ENCODE measurements around the gene APOL6.

APOL6 gene

DNA sequence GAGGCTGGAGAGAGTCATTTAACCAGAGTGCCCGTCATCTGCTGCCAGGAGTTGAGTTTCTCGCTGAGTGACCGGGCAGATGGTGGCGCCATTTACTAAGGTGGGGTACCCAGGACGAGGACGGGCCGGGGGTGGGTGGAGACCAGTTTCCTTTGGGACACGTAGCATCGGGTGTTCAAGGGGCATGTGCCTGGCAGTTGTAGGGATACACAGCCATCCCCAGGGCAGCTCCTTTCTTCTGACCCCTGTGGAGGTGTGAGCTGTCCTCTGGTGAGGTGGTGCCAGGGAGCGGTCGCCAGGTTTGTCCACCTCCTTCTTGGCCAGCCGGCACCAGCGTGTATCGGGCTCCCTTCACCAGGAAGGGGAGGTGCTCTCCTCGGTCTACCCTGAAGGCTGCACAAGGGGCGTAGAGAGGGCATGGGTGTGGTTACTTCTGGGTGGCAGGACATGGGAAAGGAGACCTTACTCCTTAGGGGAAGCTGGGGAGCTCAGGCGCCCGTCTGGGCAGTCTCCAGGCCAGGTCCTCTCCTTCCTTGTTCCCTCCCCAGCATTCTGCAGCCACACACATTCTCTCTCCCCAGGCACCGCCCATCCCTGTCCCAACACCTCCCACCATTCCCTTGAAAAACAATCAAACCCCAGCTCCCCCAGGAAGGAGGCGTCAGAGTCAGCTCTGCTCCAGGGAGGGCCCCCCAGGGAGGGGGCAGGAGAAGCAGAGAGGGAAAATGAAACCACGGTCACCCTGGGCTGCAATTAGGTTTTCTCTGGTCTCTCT lies 20.8 kb upstream of the APOL6 start:
- Histone ChIP-seq H4K8ac (ENCODE audit: low read depth, low read length) (peak overlapping the region; percentile 44), H2BK5ac (ENCODE audit: low read depth, low read length, poor library complexity) (peak overlapping the region; percentile 8), H4K12ac (ENCODE audit: low read depth, low read length) (peak overlapping the region; percentile 9), H4K91ac (ENCODE audit: low read depth, low read length) (peak overlapping the region; percentile 28), H2BK12ac (ENCODE audit: low read length) (peak overlapping the region; percentile 28), H3K18ac (ENCODE audit: low read length) (peak overlapping the region; percentile 44), H3K9me3 (ENCODE audit: insufficient read depth, low read depth, low read length) (no peaks in the 10 kb centered on the region), H3K4me1 (ENCODE audit: control insufficient read depth in 1 of 2, insufficient read depth in 2 of 2, low read length in 2 of 2) (peaks cover 6 to 7% of the 10 kb centered on the region in 2 experiments), H3K79me2 (ENCODE audit: control insufficient read depth, insufficient read depth, low read length, poor library complexity) (no peaks in the 10 kb centered on the region), H3K36me3 (ENCODE audit: control insufficient read depth in 1 of 2, insufficient read depth in 2 of 2, low read length in 2 of 2) (no peaks in the 10 kb centered on the region), H3K27me3 (ENCODE audit: insufficient read depth, low read length) (no peaks in the 10 kb centered on the region), H3K23ac (ENCODE audit: low read length) (no peak overlapping the region), H2BK120ac (ENCODE audit: insufficient read depth, low read length, poor library complexity) (peak overlapping the region; percentile 43), H3K4ac (ENCODE audit: low read depth, low read length) (no peak overlapping the region), H2AK5ac (ENCODE audit: low read length) (no peak overlapping the region), H3K4me3 (ENCODE audit: low read depth, low read length) (peak overlapping the region; percentile 64), H3K79me1 (ENCODE audit: low read length) (peaks cover 8% of the 10 kb centered on the region), H3K14ac (ENCODE audit: low read length) (peak overlapping the region; percentile 7), H2AFZ (ENCODE audit: insufficient read depth, low read length, poor library complexity) (peak overlapping the region; percentile 72), H3K27ac (ENCODE audit: low read depth, low read length) (no peak overlapping the region), H3K9ac (ENCODE audit: low read length) (no peak overlapping the region), H3K4me2 (ENCODE audit: low read length) (peak overlapping the region; percentile 70)
- WGBS (ENCODE audit: extremely low coverage, insufficient coverage, insufficient read length): no CpG with 5 or more reads among the region's 21 CpGs
- DNase-seq: peak; percentile 47 to 62

- H3K4me1 ChIP-seq (ENCODE audit: control insufficient read depth in 1 of 2, insufficient read depth in 2 of 2, low read length in 2 of 2): peaks cover 6 to 7% of the 10 kb centered on the region in 2 experiments
- no peaks in the 10 kb centered on the region for H3K27me3 ChIP-seq (ENCODE audit: insufficient read depth, low read length)
- H2AK5ac ChIP-seq (ENCODE audit: low read length): peak overlapping the region; percentile 32
- no peak overlapping the region for H3K23ac ChIP-seq (ENCODE audit: low read length)
- H2BK5ac ChIP-seq (ENCODE audit: low read depth, low read length, poor library complexity): no peak overlapping the region
- H3K36me3 ChIP-seq (ENCODE audit: control insufficient read depth in 1 of 2, insufficient read depth in 2 of 2, low read length in 2 of 2): no peaks in the 10 kb centered on the region
- H3K14ac ChIP-seq (ENCODE audit: low read length): no peak overlapping the region
- no peak overlapping the region for H3K4ac ChIP-seq (ENCODE audit: low read depth, low read length)
- peaks cover 4% of the 10 kb centered on the region for H3K9me3 ChIP-seq (ENCODE audit: insufficient read depth, low read depth, low read length)
- no peak overlapping the region for H3K4me3 ChIP-seq (ENCODE audit: low read depth, low read length)
- no peak overlapping the region for H3K27ac ChIP-seq (ENCODE audit: low read depth, low read length)
- peak overlapping the region; percentile 8 for H4K91ac ChIP-seq (ENCODE audit: low read depth, low read length)
- no peak overlapping the region for H2BK12ac ChIP-seq (ENCODE audit: low read length)
- H2AFZ ChIP-seq (ENCODE audit: insufficient read depth, low read length, poor library complexity): no peak overlapping the region
- WGBS (ENCODE audit: extremely low coverage, insufficient coverage, insufficient read length): no CpG with 5 or more reads among the region's 3 CpGs
- H3K9ac ChIP-seq (ENCODE audit: low read length): no peak overlapping the region
- H3K4me2 ChIP-seq (ENCODE audit: low read length): no peak overlapping the region
- H2BK120ac ChIP-seq (ENCODE audit: insufficient read depth, low read length, poor library complexity): no peak overlapping the region
- no peak overlapping the region for H4K12ac ChIP-seq (ENCODE audit: low read depth, low read length)
- peaks cover 8% of the 10 kb centered on the region for H3K79me1 ChIP-seq (ENCODE audit: low read length)
- no peak overlapping the region for H4K8ac ChIP-seq (ENCODE audit: low read depth, low read length)
- no peak overlapping the region for H3K18ac ChIP-seq (ENCODE audit: low read length)
- no peaks in the 10 kb centered on the region for H3K79me2 ChIP-seq (ENCODE audit: control insufficient read depth, insufficient read depth, low read length, poor library complexity)
- no peak for DNase-seq
Observed at GRCh38 chr22:35628732-35629131, 19.5 kb upstream of the APOL6 start.

DNA sequence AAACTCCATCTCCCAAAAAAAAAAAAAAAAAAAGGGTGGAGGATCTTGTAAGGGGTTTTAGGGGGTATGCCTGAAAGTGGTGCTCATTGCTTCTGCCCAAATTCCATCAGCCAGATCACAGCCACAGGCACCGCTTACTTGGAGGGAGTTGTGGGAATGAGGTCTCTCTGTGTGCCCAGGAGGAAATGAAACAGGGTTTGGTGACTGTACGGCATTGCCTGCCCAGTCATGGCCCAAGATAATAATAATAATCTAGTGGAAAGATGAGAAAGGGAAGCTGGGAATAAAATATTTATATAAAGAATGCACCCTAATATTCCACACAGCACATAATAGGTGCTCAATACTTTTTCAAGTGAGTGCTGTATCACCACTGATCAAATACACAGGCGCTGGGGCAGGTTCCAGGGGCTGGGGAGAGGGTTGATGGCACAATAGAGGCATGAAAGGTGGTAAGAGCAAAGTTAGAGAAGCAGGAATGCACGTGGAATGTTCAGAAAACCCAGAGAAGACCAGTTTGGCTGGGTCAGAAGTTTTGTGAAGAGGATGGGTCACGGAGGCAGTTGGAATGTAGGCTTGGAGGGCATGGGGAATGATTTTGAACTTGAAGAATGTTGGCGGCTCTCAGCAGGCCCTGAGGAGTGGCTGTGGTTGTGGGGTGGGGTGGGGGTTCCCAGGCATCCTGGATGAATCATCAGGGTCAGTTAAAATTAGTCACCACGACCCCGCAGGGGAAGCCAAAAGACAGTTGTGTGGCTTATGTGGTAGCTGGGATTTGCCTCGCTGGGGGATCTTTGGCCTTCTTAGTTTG lies 18.6 kb upstream of the APOL6 start:
- Histone ChIP-seq H3K9me3 (ENCODE audit: insufficient read depth, low read depth, low read length) (peaks cover 4% of the 10 kb centered on the region), H3K23ac (ENCODE audit: low read length) (no peak overlapping the region), H3K4me3 (ENCODE audit: low read depth, low read length) (no peak overlapping the region), H3K27ac (ENCODE audit: low read depth, low read length) (no peak overlapping the region), H3K79me1 (ENCODE audit: low read length) (peaks cover 8% of the 10 kb centered on the region), H2BK5ac (ENCODE audit: low read depth, low read length, poor library complexity) (no peak overlapping the region), H3K18ac (ENCODE audit: low read length) (no peak overlapping the region), H3K36me3 (ENCODE audit: control insufficient read depth in 1 of 2, insufficient read depth in 2 of 2, low read length in 2 of 2) (no peaks in the 10 kb centered on the region), H3K4ac (ENCODE audit: low read depth, low read length) (no peak overlapping the region), H2AFZ (ENCODE audit: insufficient read depth, low read length, poor library complexity) (no peak overlapping the region), H3K9ac (ENCODE audit: low read length) (no peak overlapping the region), H2AK5ac (ENCODE audit: low read length) (no peak overlapping the region), H4K12ac (ENCODE audit: low read depth, low read length) (no peak overlapping the region), H4K91ac (ENCODE audit: low read depth, low read length) (no peak overlapping the region), H3K4me1 (ENCODE audit: control insufficient read depth in 1 of 2, insufficient read depth in 2 of 2, low read length in 2 of 2) (peaks cover 6 to 7% of the 10 kb centered on the region in 2 experiments), H3K79me2 (ENCODE audit: control insufficient read depth, insufficient read depth, low read length, poor library complexity) (no peaks in the 10 kb centered on the region), H3K4me2 (ENCODE audit: low read length) (peak overlapping the region; percentile 38), H3K27me3 (ENCODE audit: insufficient read depth, low read length) (no peaks in the 10 kb centered on the region), H2BK120ac (ENCODE audit: insufficient read depth, low read length, poor library complexity) (no peak overlapping the region), H2BK12ac (ENCODE audit: low read length) (no peak overlapping the region), H3K14ac (ENCODE audit: low read length) (no peak overlapping the region), H4K8ac (ENCODE audit: low read depth, low read length) (no peak overlapping the region)
- no CpG with 5 or more reads among the region's 9 CpGs for WGBS (ENCODE audit: extremely low coverage, insufficient coverage, insufficient read length)
- peak; percentile 96 to 97 for DNase-seq

- peaks cover 6 to 7% of the 10 kb centered on the region in 2 experiments for H3K4me1 ChIP-seq (ENCODE audit: control insufficient read depth in 1 of 2, insufficient read depth in 2 of 2, low read length in 2 of 2)
- no peak overlapping the region for H3K4ac ChIP-seq (ENCODE audit: low read depth, low read length)
- peak overlapping the region; percentile 18 for H2AFZ ChIP-seq (ENCODE audit: insufficient read depth, low read length, poor library complexity)
- no peak overlapping the region for H3K23ac ChIP-seq (ENCODE audit: low read length)
- H2BK5ac ChIP-seq (ENCODE audit: low read depth, low read length, poor library complexity): no peak overlapping the region
- no peak overlapping the region for H3K18ac ChIP-seq (ENCODE audit: low read length)
- H3K9me3 ChIP-seq (ENCODE audit: insufficient read depth, low read depth, low read length): peaks cover 4% of the 10 kb centered on the region
- H4K8ac ChIP-seq (ENCODE audit: low read depth, low read length): no peak overlapping the region
- no peak overlapping the region for H3K4me2 ChIP-seq (ENCODE audit: low read length)
- peak overlapping the region; percentile 20 for H4K91ac ChIP-seq (ENCODE audit: low read depth, low read length)
- DNase-seq: peak; percentile 89 to 90
- WGBS (ENCODE audit: extremely low coverage, insufficient coverage, insufficient read length): no CpG with 5 or more reads among the region's 4 CpGs
- no peak overlapping the region for H2BK120ac ChIP-seq (ENCODE audit: insufficient read depth, low read length, poor library complexity)
- H3K27me3 ChIP-seq (ENCODE audit: insufficient read depth, low read length): no peaks in the 10 kb centered on the region
- no peaks in the 10 kb centered on the region for H3K79me2 ChIP-seq (ENCODE audit: control insufficient read depth, insufficient read depth, low read length, poor library complexity)
- no peak overlapping the region for H3K14ac ChIP-seq (ENCODE audit: low read length)
- no peak overlapping the region for H3K27ac ChIP-seq (ENCODE audit: low read depth, low read length)
- H3K4me3 ChIP-seq (ENCODE audit: low read depth, low read length): no peak overlapping the region
- no peak overlapping the region for H3K9ac ChIP-seq (ENCODE audit: low read length)
- H4K12ac ChIP-seq (ENCODE audit: low read depth, low read length): no peak overlapping the region
- H3K36me3 ChIP-seq (ENCODE audit: control insufficient read depth in 1 of 2, insufficient read depth in 2 of 2, low read length in 2 of 2): no peaks in the 10 kb centered on the region
- H3K79me1 ChIP-seq (ENCODE audit: low read length): peaks cover 8% of the 10 kb centered on the region
- no peak overlapping the region for H2BK12ac ChIP-seq (ENCODE audit: low read length)
- H2AK5ac ChIP-seq (ENCODE audit: low read length): no peak overlapping the region
Observed at GRCh38 chr22:35630387-35630793, 17.9 kb upstream of the APOL6 start.

Data from trophoblast cell (in vitro differentiated cells and primary cell).